Astrocyte (in vitro differentiated cells and primary cell): ENCODE results near the gene TPT1.

Experiments used
- CTCF ChIP-seq: IDR thresholded peaks from 2 replicates; pipeline ENCODE4 v1.5.1; 2011; ENCODE audit warnings: low read depth, mild to moderate bottlenecking, inconsistent platforms, low read length, moderate library complexity; ENCODE audit not compliant: insufficient read depth
- EZH2 ChIP-seq: IDR thresholded peaks from 2 replicates; pipeline ENCODE4 v1.6.1; 2012; ENCODE audit warnings: mild to moderate bottlenecking, low read length, inconsistent platforms; ENCODE audit not compliant: insufficient read depth

GRCh38 chr13:45328661-45329111 lies 12.3 kb downstream of the TPT1 start:
- TF ChIP-seq CTCF = no peak
- no peak for TF ChIP-seq EZH2
